GM13976 (cell line): ENCODE results near the gene LACTB.

Source experiments
- DNase-seq: peaks from one replicate; pipeline ENCODE4 v3.0.0; 2012; ENCODE audit warnings: low spot score
- CTCF ChIP-seq: IDR thresholded peaks from 2 replicates; pipeline ENCODE4 v1.5.1; 2012; ENCODE audit warnings: borderline replicate concordance, mild to moderate bottlenecking; ENCODE audit not compliant: insufficient read depth; ENCODE audit errors: extremely low read depth, missing control alignments, control extremely low read depth
- in situ Hi-C: fragments of 300-500 bp; cut with MboI; formaldehyde crosslinking; loops from one replicate; pipeline ENCODE4 v1.12.0; 2022; ENCODE audit warnings: low sequenced_read_pairs, mixed read lengths, inconsistent platforms; ENCODE audit not compliant: unreplicated experiment

Gene LACTB

DNA sequence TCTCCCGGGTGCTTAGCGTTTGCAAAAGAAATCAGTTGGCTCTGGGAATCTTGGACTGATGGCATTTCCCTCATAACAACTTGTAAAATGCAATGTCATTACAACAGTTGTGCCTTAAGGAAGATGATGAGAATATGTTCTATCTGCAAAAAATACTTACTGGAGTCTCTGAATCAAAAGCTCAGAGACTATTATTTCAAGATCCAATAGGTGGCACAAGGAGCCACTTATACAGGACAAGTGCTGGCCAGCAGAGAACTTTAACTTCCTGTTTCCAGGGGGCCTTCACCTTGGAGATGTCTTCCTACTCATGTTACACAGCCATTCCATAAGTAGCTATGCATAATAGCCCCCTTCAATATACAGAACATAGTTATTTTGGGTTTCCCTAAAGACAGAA lies 44.6 kb downstream of the LACTB start:
- peak; percentile 33 for DNase-seq
- in situ Hi-C loops = no loop called here
- TF ChIP-seq CTCF = no peak

GRCh38 chr15:63169788-63170187 lies 48.1 kb downstream of the LACTB start:
- in situ Hi-C loops = no loop called here
- DNase-seq = no peak
- no peak for TF ChIP-seq CTCF

- no peak for TF ChIP-seq CTCF
- in situ Hi-C loops = no loop called here
- DNase-seq = no peak
These were observed 50.7 kb downstream of the LACTB start for GRCh38 chr15:63172376-63172775.

- no peak for TF ChIP-seq CTCF
- DNase-seq = no peak
- in situ Hi-C loops = no loop called here
These were observed 51.3 kb downstream of the LACTB start for GRCh38 chr15:63172851-63173451.

DNA sequence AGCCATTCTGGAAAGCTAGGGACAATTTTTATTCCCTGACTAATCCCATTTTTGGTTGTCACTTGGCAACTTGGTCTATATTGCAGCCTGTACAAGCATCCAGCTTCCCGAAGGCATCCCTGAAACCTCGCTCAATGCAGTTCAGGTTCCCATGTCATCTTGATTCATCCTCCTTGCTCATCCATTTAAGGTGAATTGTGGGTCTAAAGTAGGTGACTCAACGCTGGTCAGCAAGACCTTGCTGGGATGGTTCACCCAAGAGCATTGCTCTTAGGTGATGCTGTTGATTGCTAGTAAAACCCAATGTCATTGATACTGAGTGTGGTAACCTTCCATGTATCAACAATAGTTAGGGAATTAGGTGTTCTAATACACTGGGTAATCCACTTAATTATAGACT lies 54.6 kb downstream of the LACTB start:
- in situ Hi-C loops = no loop called here
- TF ChIP-seq CTCF = no peak
- DNase-seq = no peak

- in situ Hi-C loops = no loop called here
- no peak for DNase-seq
These were observed 56.4 kb downstream of the LACTB start for GRCh38 chr15:63178034-63178433.

More at GRCh38 chr15:63178034-63178433, 56.4 kb downstream of the LACTB start:
- TF ChIP-seq CTCF = no peak
